Upper lobe of right lung (tissue), 1 donor: ENCODE measurements around the gene GUCY1A2. TPM values are rescaled to one million over a fixed set of nuclear protein-coding genes. Genes with fewer than 3 reads are reported as not detected.

Experiments
- ATAC-seq: fragments of 200-7000 bp; cut with Tn5 transposase; one replicate; pipeline ENCODE4 v1.9.1; 2020; ENCODE audit warnings: mild to moderate bottlenecking, moderate library complexity
- DNase-seq: peaks from one replicate; pipeline ENCODE4 v3.0.0-alpha.2; 2020
- H3K27ac ChIP-seq: fragments of 200-600 bp; one replicate; pipeline ENCODE4 v1.8.0; 2022
- H3K27me3 ChIP-seq: fragments of 200-600 bp; one replicate; pipeline ENCODE4 v1.8.0; 2022; ENCODE audit warnings: mild to moderate bottlenecking
- H3K36me3 ChIP-seq: fragments of 200-600 bp; one replicate; pipeline ENCODE4 v1.8.0; 2022
- H3K4me1 ChIP-seq: fragments of 200-600 bp; one replicate; pipeline ENCODE4 v1.8.0; 2022
- H3K4me3 ChIP-seq: fragments of 200-600 bp; one replicate; pipeline ENCODE4 v1.8.0; 2022; ENCODE audit warnings: mild to moderate bottlenecking
- H3K9me3 ChIP-seq: fragments of 200-600 bp; one replicate; pipeline ENCODE4 v1.8.0; 2022
- CTCF ChIP-seq: fragments of 200-600 bp; IDR thresholded peaks from one replicate; pipeline ENCODE4 v1.8.0; 2022; ENCODE audit warnings: antibody characterized with exemption
- intact Hi-C: fragments of 100-400 bp; cut with DNase I; formaldehyde crosslinking; loops from one replicate; pipeline ENCODE4 v1.11.0; 2022
- total RNA-seq: library from RNA; stranded (reverse); fragmentation: NEBNext Ultra II Directional; extraction: Animal tissue kit (Norgen Biotek cat#: 25700); gene quantifications from one replicate; pipeline ENCODE4 v1.2.1, GENCODE V29; 2021
- donor health status: DM: no; HTN: yes; CAD: no; lungs with severe emphysema.

The GUCY1A2 gene
- total RNA-seq, 1 donor from 2014 or later: 31.1 TPM

GRCh38 chr11:106714199-106714598 is 304.1 kb downstream of the GUCY1A2 start:
- H3K4me3 ChIP-seq: no peak overlapping the region
- intact Hi-C loops: no loop called here
- no peak for TF ChIP-seq CTCF
- no peak for DNase-seq
- H3K36me3 ChIP-seq: no peaks in the 10 kb centered on the region
- no peaks in the 10 kb centered on the region for H3K27me3 ChIP-seq
- H3K9me3 ChIP-seq: no peaks in the 10 kb centered on the region
- H3K4me1 ChIP-seq: no peaks in the 10 kb centered on the region
- no peak overlapping the region for H3K27ac ChIP-seq
- ATAC-seq: no peak

DNA sequence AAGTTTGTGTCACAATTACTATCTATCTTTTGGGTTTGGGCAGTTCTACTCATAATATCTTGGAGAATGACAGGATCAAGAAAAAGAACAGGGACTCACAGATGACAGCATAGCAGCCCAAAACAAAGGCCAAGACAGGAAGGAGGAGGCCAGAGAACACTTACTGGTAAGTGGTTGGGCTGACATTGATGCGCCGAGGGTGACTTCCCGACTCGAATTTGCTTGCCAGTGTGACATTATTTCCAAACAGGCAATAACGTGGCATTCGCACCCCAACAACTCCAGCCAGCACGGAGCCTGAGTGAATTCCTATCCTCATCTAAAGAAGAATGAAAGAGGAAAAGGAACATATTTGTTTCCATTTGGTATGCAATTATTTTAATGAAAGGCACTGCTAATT is 309.9 kb downstream of the GUCY1A2 start:
- no peak for TF ChIP-seq CTCF
- Histone ChIP-seq H3K27ac (no peak overlapping the region), H3K36me3 (no peaks in the 10 kb centered on the region), H3K4me1 (no peaks in the 10 kb centered on the region), H3K4me3 (no peak overlapping the region), H3K9me3 (no peaks in the 10 kb centered on the region), H3K27me3 (no peaks in the 10 kb centered on the region)
- intact Hi-C loops: no loop called here
- no peak for ATAC-seq
- DNase-seq: no peak

DNA sequence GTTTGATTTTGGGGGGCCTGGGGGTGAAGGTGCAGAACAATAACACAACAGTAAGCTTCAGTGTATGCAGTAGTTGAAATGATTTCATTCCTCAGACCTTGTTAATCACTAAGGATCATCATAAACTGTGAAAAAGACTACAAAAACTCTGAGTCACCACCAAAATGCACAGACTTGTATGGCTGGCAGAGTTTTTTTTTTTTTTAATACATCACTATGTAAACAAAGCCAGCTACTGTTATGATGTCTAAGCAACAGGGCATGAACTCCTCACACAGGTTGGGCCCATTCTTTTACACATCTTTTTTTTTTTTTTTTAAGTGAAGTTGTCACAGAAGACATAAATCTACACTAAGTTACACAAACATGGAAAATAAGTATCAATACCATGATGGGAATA is 311.9 kb downstream of the GUCY1A2 start:
- no peaks in the 10 kb centered on the region for H3K9me3 ChIP-seq
- H3K27me3 ChIP-seq: no peaks in the 10 kb centered on the region
- H3K4me1 ChIP-seq: no peaks in the 10 kb centered on the region
- H3K36me3 ChIP-seq: no peaks in the 10 kb centered on the region
- no peak overlapping the region for H3K4me3 ChIP-seq
- no peak for TF ChIP-seq CTCF
- intact Hi-C loops: no loop called here
- no peak overlapping the region for H3K27ac ChIP-seq
- DNase-seq: no peak
- no peak for ATAC-seq

- no peak for TF ChIP-seq CTCF
- DNase-seq (no peak), ATAC-seq (no peak)
- intact Hi-C loops: no loop called here
- Histone ChIP-seq H3K27ac (no peak overlapping the region), H3K36me3 (no peaks in the 10 kb centered on the region), H3K4me1 (no peaks in the 10 kb centered on the region), H3K27me3 (no peaks in the 10 kb centered on the region), H3K9me3 (no peaks in the 10 kb centered on the region), H3K4me3 (no peak overlapping the region)
These were observed 315.5 kb downstream of the GUCY1A2 start for GRCh38 chr11:106702805-106703204.

GRCh38 chr11:106697058-106697457 is 321.2 kb downstream of the GUCY1A2 start:
- Histone ChIP-seq H3K4me3 (no peak overlapping the region), H3K36me3 (no peaks in the 10 kb centered on the region), H3K27ac (no peak overlapping the region), H3K4me1 (no peaks in the 10 kb centered on the region), H3K9me3 (no peaks in the 10 kb centered on the region), H3K27me3 (no peaks in the 10 kb centered on the region)
- no peak for TF ChIP-seq CTCF
- intact Hi-C loops: no loop called here
- DNase-seq: no peak
- no peak for ATAC-seq

- no peak for DNase-seq
- H3K27ac ChIP-seq: no peak overlapping the region
- no peaks in the 10 kb centered on the region for H3K36me3 ChIP-seq
- no peak for TF ChIP-seq CTCF
- ATAC-seq: no peak
- intact Hi-C loops: no loop called here
- no peaks in the 10 kb centered on the region for H3K27me3 ChIP-seq
- H3K9me3 ChIP-seq: no peaks in the 10 kb centered on the region
- H3K4me3 ChIP-seq: no peak overlapping the region
- H3K4me1 ChIP-seq: no peaks in the 10 kb centered on the region
These were observed 322.8 kb downstream of the GUCY1A2 start for GRCh38 chr11:106695506-106695905.
